Measurements from ENCODE around the gene KLHL10.

The KLHL10 gene

DNA sequence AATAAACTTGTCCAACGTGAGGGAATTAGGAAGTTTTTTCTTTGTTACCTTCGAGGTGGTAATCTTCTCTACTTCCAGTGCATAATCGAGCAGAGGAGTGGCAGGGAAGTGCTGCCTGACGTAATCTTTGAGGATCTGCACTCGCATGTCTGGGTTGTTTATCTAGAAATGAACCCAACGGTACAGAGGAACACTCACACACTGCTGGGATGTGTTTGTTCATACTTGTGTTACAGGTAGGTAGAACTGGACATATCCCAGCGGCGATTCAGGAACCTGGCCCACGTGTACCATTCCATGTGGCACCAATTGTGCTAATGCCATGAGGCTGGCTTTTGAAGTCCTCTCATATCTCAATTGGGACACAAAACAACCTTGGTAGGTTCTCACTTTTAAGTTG is 31.8 kb downstream of the KLHL10 start:
- Histone ChIP-seq H3K4me2 (ENCODE audit: low read length) (no peak overlapping the region), H3K27ac (ENCODE audit: low read depth, low read length) (no peak overlapping the region), H3K9me2 (replicated peaks; ENCODE audit: control insufficient read depth, low read length) (no peaks in the 10 kb centered on the region), H3K79me2 (ENCODE audit: control insufficient read depth, low read length) (peaks cover 8% of the 10 kb centered on the region), H4K20me1 (ENCODE audit: control insufficient read depth, insufficient read depth, low read depth, low read length) (no peaks in the 10 kb centered on the region), H3K27me3 (ENCODE audit: control insufficient read depth, low read length) (no peaks in the 10 kb centered on the region), H3K4me3 (ENCODE audit: low read length) (no peak overlapping the region), H3K36me3 (ENCODE audit: control insufficient read depth, low read length) (peaks cover 73% of the 10 kb centered on the region), H3K4me1 (ENCODE audit: control insufficient read depth, low read length) (peaks cover 5% of the 10 kb centered on the region), H3F3A (ENCODE audit: control insufficient read depth, insufficient read depth) (peaks cover 16% of the 10 kb centered on the region), H3K9me3 (ENCODE audit: control insufficient read depth, insufficient read depth, low read length) (no peaks in the 10 kb centered on the region)
- TF ChIP-seq EZH2phosphoT487 (IDR thresholded peaks at IDR 0.05; ENCODE audit: borderline replicate concordance, low read length) (no peak), CTCF (IDR thresholded peaks at IDR 0.05; ENCODE audit: low read depth, low read length, poor library complexity, severe bottlenecking) (no peak)

DNA sequence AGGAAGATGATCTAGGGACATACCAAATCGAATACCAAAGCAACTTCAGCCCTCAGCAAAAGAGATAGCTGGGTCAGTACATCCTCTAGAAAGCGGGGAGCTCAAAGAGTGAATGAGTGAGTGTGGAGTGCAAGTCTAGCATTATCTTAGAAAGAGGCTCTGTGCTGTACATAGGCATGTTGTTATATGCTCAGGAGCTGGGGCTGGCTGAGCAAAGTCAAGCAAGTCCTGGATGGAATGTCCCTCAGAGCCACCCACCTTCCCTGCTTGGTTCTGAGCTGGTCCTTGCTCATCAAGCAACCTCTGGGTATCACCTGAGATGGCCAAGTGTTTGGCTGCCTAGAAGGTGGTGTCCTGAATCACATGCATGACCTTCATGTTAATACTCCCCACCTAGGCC is 32.5 kb downstream of the KLHL10 start:
- H3K79me2 ChIP-seq (ENCODE audit: control insufficient read depth, low read length) = peaks cover under 1% of the 10 kb centered on the region
- H3F3A ChIP-seq (ENCODE audit: control insufficient read depth, insufficient read depth) = peaks cover 16% of the 10 kb centered on the region
- H3K4me2 ChIP-seq (ENCODE audit: low read length) = no peak overlapping the region
- H3K36me3 ChIP-seq (ENCODE audit: control insufficient read depth, low read length) = peaks cover 72% of the 10 kb centered on the region
- TF ChIP-seq CTCF (IDR thresholded peaks at IDR 0.05; ENCODE audit: low read depth, low read length, poor library complexity, severe bottlenecking) (no peak), EZH2phosphoT487 (IDR thresholded peaks at IDR 0.05; ENCODE audit: borderline replicate concordance, low read length) (no peak)
- no peaks in the 10 kb centered on the region for H4K20me1 ChIP-seq (ENCODE audit: control insufficient read depth, insufficient read depth, low read depth, low read length)
- H3K4me1 ChIP-seq (ENCODE audit: control insufficient read depth, low read length) = peaks cover 5% of the 10 kb centered on the region
- no peaks in the 10 kb centered on the region for H3K9me2 ChIP-seq (replicated peaks; ENCODE audit: control insufficient read depth, low read length)
- H3K4me3 ChIP-seq (ENCODE audit: low read length) = no peak overlapping the region
- H3K9me3 ChIP-seq (ENCODE audit: control insufficient read depth, insufficient read depth, low read length) = no peaks in the 10 kb centered on the region
- H3K27ac ChIP-seq (ENCODE audit: low read depth, low read length) = no peak overlapping the region
- H3K27me3 ChIP-seq (ENCODE audit: control insufficient read depth, low read length) = no peaks in the 10 kb centered on the region

- Histone ChIP-seq H3K27ac (ENCODE audit: low read depth, low read length) (no peak overlapping the region), H3K79me2 (ENCODE audit: control insufficient read depth, low read length) (no peaks in the 10 kb centered on the region), H3K36me3 (ENCODE audit: control insufficient read depth, low read length) (peaks cover 72% of the 10 kb centered on the region), H3K9me2 (replicated peaks; ENCODE audit: control insufficient read depth, low read length) (no peaks in the 10 kb centered on the region), H3K4me2 (ENCODE audit: low read length) (no peak overlapping the region), H3K9me3 (ENCODE audit: control insufficient read depth, insufficient read depth, low read length) (no peaks in the 10 kb centered on the region), H4K20me1 (ENCODE audit: control insufficient read depth, insufficient read depth, low read depth, low read length) (no peaks in the 10 kb centered on the region), H3K4me3 (ENCODE audit: low read length) (no peak overlapping the region), H3K27me3 (ENCODE audit: control insufficient read depth, low read length) (no peaks in the 10 kb centered on the region), H3K4me1 (ENCODE audit: control insufficient read depth, low read length) (peaks cover 2% of the 10 kb centered on the region), H3F3A (ENCODE audit: control insufficient read depth, insufficient read depth) (peaks cover 16% of the 10 kb centered on the region)
- TF ChIP-seq CTCF (IDR thresholded peaks at IDR 0.05; ENCODE audit: low read depth, low read length, poor library complexity, severe bottlenecking) (no peak), EZH2phosphoT487 (IDR thresholded peaks at IDR 0.05; ENCODE audit: borderline replicate concordance, low read length) (no peak)
Measured at GRCh38 chr17:41870627-41871026, 33.0 kb downstream of the KLHL10 start.

DNA sequence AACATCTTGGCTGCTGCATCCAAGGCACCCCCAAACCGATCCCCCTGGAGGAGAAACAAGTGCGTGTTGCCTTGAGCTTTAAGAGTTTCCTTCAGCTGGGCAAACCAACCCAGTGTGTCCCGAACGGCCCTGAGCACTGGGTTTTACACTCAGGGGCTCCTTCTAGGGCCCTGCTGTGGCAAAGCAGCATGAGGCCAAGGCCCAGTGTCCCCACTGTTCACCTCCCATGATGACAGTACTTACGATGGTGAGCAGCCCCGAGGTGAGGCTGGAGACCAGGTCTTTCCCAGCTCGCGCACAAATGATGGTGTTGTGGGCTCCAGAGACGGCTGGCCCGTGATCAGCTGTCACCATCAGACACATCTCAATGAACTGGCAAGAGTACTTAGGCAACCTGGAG is 34.2 kb downstream of the KLHL10 start:
- Histone ChIP-seq H3K4me3 (ENCODE audit: low read length) (no peak overlapping the region), H3K27ac (ENCODE audit: low read depth, low read length) (no peak overlapping the region), H3K79me2 (ENCODE audit: control insufficient read depth, low read length) (no peaks in the 10 kb centered on the region), H3K9me3 (ENCODE audit: control insufficient read depth, insufficient read depth, low read length) (no peaks in the 10 kb centered on the region), H3K27me3 (ENCODE audit: control insufficient read depth, low read length) (no peaks in the 10 kb centered on the region), H3K9me2 (replicated peaks; ENCODE audit: control insufficient read depth, low read length) (no peaks in the 10 kb centered on the region), H3K36me3 (ENCODE audit: control insufficient read depth, low read length) (peaks cover 68% of the 10 kb centered on the region), H3K4me1 (ENCODE audit: control insufficient read depth, low read length) (no peaks in the 10 kb centered on the region), H3K4me2 (ENCODE audit: low read length) (no peak overlapping the region), H3F3A (ENCODE audit: control insufficient read depth, insufficient read depth) (peaks cover 15% of the 10 kb centered on the region), H4K20me1 (ENCODE audit: control insufficient read depth, insufficient read depth, low read depth, low read length) (no peaks in the 10 kb centered on the region)
- TF ChIP-seq EZH2phosphoT487 (IDR thresholded peaks at IDR 0.05; ENCODE audit: borderline replicate concordance, low read length) = no peak
- no peak for TF ChIP-seq CTCF (IDR thresholded peaks at IDR 0.05; ENCODE audit: low read depth, low read length, poor library complexity, severe bottlenecking)

Data from DOHH2 (cell line).